NCI-H2196 (cell line): Measurements from ENCODE around the gene POLR3B.
"Not testable (repeated sequence)": the region's sequence is repeated elsewhere in the genome, so short reads cannot be mapped to it uniquely, and the experiment has no call there.

ENCODE experiments used
- DNase-seq: peaks from one replicate; lab custom pipeline; 2025; ENCODE audit not compliant: unreplicated experiment; lab: John Stamatoyannopoulos, UW

Gene POLR3B

GRCh38 chr12:106357549-106358395 lies at the start of gene POLR3B:
TSS of gene POLR3B (plus strand) at chr12:106357748. CDS start at chr12:106357880, 132 bp downstream.
- DNase-seq = peak; percentile 96

- DNase-seq = no peak
These were observed 49.4 kb upstream of the POLR3B start for GRCh38 chr12:106308121-106308520.

- DNase-seq = no peak
These were observed 48.9 kb upstream of the POLR3B start for GRCh38 chr12:106308611-106309010.

GRCh38 chr12:106309671-106310505 lies 47.7 kb upstream of the POLR3B start:
- DNase-seq = no peak

GRCh38 chr12:106310687-106311086 lies 46.9 kb upstream of the POLR3B start:
- no peak for DNase-seq

GRCh38 chr12:106311139-106311538 lies 46.4 kb upstream of the POLR3B start:
- no peak for DNase-seq

- DNase-seq = not testable (repeated sequence)
These were observed 44.1 kb upstream of the POLR3B start for GRCh38 chr12:106313413-106313812.

- DNase-seq = no peak
These were observed 42.0 kb upstream of the POLR3B start for GRCh38 chr12:106315523-106315922.

GRCh38 chr12:106317406-106318082 lies 40.0 kb upstream of the POLR3B start:
- no peak for DNase-seq

GRCh38 chr12:106321139-106321850 lies 36.3 kb upstream of the POLR3B start:
- DNase-seq = no peak

- DNase-seq = no peak
These were observed 34.0 kb upstream of the POLR3B start for GRCh38 chr12:106323537-106323936.

GRCh38 chr12:106327309-106327869 lies 30.2 kb upstream of the POLR3B start:
- no peak for DNase-seq

GRCh38 chr12:106328735-106329134 lies 28.8 kb upstream of the POLR3B start:
- DNase-seq = no peak

- no peak for DNase-seq
These were observed 28.1 kb upstream of the POLR3B start for GRCh38 chr12:106329231-106329982.

GRCh38 chr12:106331599-106331998 lies 25.9 kb upstream of the POLR3B start:
- no peak for DNase-seq

- DNase-seq = no peak
These were observed 25.0 kb upstream of the POLR3B start for GRCh38 chr12:106332536-106332935.

GRCh38 chr12:106333010-106333409 lies 24.5 kb upstream of the POLR3B start:
- DNase-seq = no peak

- DNase-seq = no peak
These were observed 23.8 kb upstream of the POLR3B start for GRCh38 chr12:106333756-106334155.

- no peak for DNase-seq
These were observed 16.3 kb upstream of the POLR3B start for GRCh38 chr12:106341086-106341877.
